ENCODE data around the gene ITGB3. TPM values are rescaled to one million over a fixed set of nuclear protein-coding genes. Genes with fewer than 3 reads are reported as not detected.

Gene ITGB3
- total and polyA plus RNA-seq, 2 of the 8 experiments (the other 6 are each of a cell fraction or from before 2014, with no cell fraction given) = 0.08 to 0.09 TPM

DNA sequence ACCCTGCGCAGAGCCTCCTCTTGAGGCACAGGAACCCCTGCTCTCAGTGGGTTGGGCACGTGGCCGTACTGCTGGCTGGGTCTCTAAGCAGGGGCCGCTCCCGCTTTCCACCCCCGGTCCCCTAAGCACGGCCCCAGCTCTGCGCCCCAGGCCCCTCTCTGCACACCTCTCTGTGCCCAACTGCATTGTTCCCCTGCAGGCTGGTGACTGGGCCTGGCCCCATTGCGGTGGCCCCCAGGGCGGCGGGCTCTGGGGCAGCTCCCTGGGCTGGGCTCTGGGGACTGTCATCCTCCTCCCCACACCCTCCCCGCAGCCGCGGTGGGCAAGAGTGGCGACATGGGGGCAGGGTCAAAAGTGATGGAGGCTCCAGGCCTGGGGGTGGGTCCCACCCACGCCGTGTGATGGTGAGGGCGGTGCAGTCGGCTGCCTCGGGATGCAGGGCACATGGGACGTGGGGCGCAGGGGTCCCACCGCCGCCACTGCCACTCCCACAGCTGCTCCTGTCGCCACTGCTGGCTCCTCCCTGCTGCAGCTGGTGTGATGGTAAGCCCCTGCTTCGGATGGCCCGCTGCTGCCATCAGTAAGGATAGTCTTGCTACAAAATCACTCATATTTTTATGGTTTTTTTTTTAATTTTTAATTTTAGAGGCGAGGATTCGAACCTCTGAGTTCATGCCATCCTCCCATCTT is 15.2 kb upstream of the ITGB3 start (continued):
- TF ChIP-seq POLR2AphosphoS5 (IDR thresholded peaks at IDR 0.05; ENCODE audit: low read depth, low read length) (no peak), KDM5A (IDR thresholded peaks at IDR 0.05; ENCODE audit: low read length) (no peak), RXRA (IDR thresholded peaks at IDR 0.05; ENCODE audit: insufficient read depth, low read depth, low read length) (no peak), EZH2 (IDR thresholded peaks at IDR 0.05; ENCODE audit: low read depth, low read length, severe bottlenecking) (no peak), SAP30 (IDR thresholded peaks at IDR 0.05; ENCODE audit: insufficient read depth, insufficient replicate concordance, low read length) (no peak)
